TTC549 (cell line): ENCODE measurements around the gene ENTPD6.
"Not testable (repeated sequence)": the region's sequence is repeated elsewhere in the genome, so short reads cannot be mapped to it uniquely, and the experiment has no call there.

ENCODE experiments used
- FAIRE-seq: peaks from 2 replicates; lab custom pipeline; 2012; peaks lifted over from hg19 to GRCh38; lab: Jason Lieb, UNC

Gene ENTPD6

DNA sequence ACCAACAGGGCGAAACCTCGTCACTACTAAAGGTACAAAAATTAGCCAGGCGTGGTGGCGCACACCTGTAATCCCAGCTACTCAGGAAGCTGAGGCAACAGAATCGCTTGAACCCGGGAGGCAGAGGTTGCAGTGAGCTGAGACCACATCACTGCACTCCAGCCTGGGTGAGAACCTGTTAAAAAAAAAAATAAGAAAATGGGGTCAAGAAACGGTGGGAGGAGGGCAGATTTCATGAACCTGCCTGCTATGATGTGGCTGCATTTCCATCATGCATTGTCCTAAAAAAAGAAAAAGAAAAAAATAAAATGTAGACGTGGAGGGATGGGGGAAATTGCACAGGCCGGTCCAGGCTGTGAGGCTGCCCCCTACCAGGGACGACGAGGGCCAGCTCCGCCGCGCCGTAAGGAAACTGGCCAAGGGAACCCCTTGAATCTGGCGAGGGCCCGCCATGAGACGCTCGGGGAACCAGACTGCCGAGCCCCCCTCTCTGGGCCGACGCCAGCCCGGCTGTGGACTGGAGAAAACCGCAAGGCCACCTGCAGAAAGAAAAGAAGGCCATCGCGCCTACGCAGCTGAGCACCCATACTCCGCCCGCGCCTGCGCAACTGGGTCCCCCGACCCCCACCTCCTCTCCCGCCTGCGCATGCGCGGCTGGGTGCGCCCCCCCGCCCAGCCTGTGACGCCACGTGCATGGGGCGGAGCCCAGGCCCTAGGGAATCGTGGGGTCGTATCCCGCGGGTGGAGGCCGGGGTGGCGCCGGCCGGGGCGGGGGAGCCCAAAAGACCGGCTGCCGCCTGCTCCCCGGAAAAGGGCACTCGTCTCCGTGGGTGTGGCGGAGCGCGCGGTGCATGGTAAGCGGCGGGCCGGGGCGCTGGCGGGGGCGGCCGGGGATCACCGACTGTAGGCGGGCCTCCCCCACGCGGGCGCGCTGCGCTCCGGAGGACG is at the start of gene ENTPD6:
TSS of gene ENTPD6 (plus strand) at position 699 of the 948 bp plus-strand sequence. CDS start 10,825 bp downstream, outside the sequence.
- no peak for FAIRE-seq

DNA sequence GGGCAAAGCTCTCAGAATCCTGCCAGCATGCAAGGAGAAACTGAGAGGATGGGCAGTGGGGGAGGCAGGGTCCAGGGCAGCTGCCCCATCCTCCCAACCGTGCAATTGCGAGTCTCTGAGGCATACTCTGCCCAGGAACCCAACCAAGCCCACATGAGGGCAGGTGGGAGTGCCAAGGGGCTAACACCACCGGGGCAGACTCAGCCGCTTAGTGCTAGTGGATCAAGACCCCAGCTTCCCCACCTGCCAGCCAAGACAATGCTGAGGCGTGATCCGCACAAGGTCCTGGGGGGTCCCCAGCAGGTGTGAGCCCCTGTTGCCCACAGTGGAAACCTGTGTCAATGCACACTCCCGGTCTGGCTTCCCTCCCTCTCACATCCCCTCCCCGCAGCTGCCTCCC is 48.5 kb upstream of the ENTPD6 start:
- FAIRE-seq = no peak

DNA sequence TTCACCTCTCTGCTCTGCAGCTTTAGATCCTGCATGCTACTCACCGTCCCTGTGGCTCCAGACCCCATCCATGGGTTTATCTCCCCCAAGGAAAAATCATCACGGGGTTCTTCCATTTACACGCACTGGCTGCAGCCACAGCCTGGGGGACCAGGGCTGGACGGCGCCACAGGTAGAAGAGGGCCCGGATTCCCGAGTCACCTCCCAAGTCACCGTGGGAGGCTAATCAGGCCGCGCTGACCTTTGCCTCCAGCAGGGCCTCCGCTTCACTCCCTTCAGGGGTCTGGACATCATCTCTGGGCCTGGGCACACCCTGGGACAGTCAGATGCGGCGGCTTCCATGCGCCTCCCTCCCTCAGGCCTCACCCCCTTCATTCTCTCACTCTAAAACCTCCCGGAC is 47.8 kb upstream of the ENTPD6 start:
- no peak for FAIRE-seq

DNA sequence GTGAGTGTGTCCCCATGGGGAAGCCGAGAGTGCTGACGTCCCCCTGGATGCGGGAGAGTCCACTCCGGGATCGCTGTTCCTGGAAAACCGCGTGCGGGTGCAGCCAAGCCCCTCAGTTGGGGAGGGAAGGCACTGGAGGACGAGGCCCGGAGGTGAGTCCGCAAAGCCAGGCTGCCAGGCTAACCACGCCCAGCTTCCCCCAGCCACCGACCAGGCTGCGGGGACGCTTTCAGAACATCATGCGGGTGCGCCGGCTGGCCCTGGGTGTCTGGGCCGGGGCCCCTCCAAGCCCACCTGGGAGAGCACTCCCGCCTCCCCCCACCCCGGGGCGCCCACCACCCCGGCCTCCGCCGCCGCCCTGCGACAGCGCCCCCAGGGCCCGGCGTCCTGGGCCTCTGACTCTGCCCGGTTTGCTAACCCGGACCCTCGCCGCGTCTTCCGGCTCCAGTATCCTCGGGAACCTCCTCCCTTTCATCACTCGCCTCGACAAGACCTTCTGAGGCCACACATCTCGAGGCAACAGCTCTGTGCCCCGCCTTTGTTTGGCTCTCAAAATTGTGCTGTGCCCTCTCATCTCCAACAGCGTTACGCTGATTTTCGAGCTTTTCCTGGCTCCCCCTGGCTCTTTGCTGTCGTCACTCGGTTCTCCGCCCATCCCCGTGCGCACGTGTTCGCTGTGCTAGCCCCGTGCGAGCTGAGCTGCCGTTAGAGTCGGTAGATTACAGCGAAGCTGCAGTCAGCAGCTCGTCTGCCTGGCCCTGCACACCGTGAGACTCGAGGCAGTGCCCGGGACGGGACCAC is 47.1 kb upstream of the ENTPD6 start:
- FAIRE-seq = no peak

DNA sequence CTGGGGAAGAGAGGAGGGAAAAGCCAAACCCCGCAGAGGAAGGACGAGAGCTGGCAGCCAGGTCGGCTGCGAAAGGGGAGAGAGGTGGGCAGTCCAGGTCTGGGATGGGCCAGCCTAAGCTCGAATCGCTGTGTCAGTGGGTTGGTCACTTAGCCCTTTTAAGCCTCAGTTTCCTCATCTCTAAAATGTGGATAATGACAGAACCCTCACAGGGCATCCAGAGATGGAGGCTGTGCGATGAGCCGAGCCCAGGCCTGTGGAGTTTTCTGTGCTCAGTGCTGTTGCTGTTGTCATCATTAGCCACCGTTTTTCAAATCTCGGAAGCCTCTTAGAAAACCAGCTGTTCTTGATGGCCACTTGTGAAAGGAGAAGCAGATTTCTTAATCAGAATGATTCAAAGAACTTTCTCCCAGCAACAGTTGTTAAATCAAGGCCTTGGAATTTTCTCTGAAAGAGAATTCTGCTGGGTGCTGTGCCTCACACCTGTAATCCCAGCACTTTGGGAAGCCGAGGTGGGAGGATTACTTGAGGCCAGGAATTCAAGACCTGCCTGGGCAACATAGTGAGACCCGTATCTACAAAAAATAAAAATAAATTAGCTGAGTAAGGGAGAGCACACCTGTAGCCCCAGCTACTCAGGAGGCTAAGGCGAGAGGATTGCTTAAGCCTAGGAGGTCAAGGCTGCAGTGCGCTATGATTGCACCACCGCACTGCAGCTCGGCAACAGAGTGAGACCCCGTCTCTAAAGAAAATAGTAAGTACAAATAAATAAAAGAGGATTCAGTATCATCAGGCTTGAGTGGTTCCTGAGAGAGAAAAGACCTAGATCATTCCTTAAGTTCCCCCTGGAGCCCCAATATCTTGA is 46.3 kb upstream of the ENTPD6 start:
- no peak for FAIRE-seq

DNA sequence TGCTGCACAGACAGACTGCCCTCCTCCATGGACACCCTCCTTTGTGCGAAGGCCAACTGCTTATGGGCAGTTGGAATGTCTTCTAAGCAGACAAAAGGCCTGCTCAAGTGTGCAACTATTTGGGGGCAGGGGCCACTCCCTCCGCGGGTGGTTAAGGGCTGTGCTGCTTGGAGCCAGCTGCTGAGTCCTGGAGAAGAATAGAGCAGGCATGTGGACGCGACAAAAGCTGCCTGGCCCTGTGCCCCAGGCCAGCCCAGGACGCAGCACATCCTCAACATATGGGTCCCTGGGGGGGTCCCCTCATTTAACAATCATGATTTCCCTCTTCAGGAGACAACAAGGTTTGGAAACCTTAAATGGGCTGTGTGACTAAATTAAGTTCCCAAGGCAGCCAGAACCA is 45.5 kb upstream of the ENTPD6 start:
- no peak for FAIRE-seq

DNA sequence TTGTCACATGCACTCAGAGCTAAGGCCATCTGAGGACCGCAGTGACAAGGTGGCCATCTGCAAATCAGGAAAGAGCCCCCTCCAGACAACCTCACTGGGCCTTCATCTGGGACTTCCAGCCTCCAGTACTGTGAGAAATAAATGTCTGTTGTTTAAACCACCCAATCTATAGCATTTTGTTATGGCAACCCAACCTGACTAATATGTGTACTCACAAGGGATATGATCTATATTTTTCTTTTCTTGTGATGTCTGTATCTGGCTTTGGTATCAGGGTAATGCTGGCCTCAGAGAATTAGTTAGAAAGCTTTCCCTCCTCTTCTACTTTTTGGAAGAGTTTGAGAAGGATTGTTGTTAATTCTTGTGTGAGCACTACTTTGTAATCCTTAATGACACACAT is 37.5 kb upstream of the ENTPD6 start:
- FAIRE-seq = no peak

DNA sequence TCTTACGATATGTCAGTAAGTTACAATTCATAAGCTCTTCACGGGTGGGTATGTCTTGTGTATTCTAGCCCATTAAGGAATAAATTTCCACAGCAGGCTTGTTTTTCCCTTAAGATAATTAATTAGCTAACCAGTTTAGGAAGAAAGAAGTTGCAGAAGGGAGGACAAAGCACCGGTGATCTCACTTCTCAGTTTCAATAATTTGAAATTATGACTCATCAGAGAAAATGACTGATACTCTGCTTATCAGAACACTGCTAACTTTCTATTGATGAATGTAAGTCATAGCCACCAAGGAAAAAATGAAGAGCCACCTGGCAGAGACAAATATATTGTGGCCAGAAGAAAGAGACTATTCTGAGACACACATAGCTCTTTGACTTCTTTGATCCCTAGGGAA is 35.0 kb upstream of the ENTPD6 start:
- no peak for FAIRE-seq

DNA sequence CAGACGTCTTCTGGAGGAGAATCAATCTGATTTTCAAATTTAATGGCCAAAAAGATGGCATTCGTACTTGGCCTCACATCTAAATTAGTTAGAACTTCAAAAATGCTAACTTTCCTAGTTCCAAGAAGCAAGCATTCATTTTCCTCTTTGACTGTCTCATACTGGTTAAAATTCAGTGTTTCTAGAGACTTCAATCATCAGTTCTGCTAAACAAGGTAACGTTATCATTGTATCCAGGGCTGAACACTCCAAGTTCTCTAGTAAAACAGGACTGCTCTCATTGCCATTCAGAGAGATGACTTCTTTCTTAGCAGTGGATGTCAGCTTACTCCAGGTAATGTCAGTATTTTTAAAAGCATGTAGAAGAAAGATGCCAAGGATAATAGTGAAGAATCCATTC is 34.6 kb upstream of the ENTPD6 start:
- FAIRE-seq = no peak

DNA sequence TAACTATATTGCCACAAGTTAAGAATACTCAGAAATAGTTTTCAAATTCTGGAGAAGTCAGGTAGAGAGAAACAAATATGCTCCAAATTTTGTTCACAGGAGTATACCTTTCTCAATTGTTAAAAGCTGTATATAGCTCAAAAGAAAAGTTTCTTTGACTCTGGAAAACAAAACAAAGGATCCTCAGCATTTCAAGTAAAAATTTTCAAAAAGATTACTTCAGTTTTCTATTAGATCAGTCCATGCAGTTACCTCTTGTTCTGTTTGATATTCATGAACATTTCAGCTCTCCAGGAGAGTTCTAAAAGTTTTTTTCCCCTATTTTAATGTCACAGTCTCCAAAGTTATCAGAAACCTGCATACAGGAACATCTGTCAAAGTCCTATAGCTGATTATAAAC is 30.4 kb upstream of the ENTPD6 start:
- FAIRE-seq = no peak

DNA sequence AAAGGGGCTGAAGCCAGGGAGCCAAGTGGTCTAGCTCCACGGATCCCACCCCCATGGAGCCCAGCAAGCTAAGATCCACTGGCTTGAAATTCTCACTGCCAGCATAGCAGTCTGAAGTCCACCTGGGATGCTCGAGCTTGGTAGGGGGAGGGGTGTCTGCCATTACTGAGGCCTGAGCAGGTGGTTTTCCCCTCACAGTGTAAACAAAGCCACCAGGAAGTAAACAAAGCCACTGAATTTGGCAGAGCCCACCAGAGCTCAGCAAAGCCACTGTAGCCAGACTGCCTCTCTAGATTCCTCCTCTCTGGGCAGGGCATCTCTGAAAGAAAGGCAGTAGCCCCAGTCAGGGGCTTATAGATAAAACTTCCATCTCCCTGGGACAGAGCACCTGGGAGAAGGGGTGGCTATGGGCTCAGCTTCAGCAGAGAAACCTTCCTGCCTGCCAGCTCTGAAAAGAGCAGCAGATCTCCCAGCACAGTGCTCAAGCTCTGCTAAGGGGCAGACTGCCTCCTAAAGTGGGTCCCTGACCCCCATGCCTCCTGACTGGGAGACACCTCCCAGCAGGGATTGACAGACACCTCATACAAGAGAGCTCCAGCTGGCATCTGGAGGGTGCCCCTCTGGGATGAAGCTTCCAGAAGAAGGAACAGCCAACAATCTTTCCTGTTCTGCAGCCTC is 29.3 kb upstream of the ENTPD6 start:
- not testable (repeated sequence) for FAIRE-seq

DNA sequence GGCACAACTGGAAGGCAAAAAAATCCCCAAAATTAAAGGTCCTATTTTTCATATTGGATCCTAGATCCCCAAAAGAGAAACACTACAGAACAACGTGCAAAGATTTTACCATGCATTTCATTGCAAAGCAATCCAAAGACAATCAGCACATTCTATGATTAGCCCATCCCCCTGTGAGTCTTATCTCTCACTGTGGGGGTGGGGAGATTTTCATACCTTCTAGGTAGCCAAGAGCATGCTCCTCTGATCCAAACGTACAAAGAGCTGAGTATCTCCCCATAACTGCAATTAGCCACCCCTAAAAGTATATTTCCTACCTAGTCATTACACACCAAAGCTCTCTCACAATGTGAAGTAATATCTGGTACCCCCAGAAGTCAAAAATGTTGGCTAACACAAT is 22.2 kb upstream of the ENTPD6 start:
- no peak for FAIRE-seq

DNA sequence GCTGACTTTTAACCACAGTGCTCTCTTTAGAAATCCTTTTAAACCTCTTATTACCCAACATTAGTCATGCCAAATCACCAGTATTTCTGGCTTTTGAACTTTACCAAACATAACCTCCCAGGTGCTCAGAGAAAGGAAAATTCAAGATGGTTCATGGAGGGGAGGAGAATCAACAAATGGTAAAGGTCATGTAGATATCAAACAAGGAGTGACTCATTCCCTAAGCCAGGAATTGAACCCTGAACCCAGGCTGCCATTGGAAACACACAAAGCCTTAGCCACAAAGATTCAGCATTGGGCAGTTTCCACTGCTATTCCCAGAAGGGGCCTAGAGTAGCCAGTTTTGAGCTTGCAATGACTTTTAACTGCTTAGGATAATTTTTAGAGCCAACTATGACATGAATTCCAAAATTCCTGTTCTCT is 21.6 kb upstream of the ENTPD6 start:
- no peak for FAIRE-seq

DNA sequence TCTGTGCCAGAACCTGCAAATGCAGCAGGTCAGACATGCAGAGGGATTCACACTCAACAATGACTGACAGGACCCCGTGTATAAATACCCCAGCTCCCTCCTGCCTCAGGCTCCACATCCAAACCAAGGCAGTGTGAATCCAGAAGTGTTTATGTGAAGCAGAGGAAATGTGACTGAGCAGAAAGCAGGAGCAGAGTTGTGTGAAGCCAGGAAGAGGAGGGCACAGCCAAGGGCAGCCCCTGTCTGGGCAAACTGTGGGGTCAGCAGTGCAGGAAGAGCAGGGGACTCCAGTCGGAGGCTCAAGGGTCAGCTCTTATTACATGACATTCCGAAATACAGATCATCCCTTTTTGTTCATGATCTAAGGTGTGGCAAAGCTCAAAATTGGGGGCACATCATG is 19.3 kb upstream of the ENTPD6 start:
- FAIRE-seq = no peak

DNA sequence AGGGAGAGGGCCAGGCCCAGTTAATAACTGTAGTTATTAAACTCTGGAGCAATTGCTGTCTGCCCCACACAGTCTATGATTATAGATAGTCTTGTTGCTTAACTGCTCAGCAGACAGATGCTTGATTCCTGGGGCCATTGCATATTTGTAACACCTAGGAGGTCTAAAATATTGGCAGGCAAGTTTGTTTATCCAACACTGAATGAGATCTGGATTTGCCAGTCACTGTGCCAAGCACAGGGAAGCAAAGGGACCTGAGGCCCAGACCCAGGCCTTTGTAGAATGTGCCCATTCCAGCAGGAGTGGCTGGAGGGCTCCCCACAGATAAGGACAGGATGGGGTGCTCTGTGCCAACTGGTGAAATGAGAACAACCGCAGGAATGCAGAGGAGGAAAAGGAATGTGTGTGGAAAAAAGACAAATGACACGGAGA is 17.6 kb upstream of the ENTPD6 start:
- no peak for FAIRE-seq

DNA sequence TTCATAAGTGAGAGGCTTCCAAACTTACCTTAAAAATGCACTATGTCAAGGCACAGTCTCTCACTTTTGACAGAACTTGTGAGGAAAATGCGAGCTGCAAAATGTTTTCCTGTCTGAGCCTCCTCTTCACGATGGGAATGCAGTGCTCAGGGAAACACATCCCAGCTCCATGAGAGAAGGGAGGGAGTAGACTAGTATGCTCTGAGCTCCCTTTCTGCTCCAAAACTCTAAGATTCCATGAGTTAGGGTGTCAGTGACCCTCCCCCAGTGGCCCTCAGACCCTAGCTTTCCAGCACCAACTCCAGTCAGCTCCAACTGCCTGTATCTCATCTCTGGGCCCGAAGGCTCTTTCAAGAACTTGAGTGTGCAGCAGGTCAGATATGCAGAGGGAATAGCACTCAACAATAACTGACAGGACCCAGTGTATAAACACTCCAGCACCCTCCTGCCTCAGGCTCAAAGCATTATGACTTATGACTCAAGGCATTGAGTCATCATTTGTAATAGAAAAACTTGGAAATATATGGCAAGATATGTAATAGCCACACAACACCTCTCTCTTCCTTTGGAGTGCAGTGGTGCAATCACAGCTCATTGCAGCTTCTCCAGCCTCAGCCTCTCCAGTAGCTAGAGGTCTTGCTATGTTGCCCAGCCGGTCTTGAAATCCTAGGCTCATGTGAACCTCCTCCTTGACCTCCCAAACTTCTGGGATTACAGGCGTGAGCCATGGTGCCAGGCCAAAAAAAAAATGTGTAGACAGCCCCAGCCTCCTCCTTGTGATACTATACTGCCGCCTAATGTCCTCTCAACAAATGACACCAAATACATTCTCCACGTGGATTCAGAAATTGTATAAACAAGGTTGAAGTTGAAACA is 16.7 kb upstream of the ENTPD6 start:
- FAIRE-seq = peak; percentile 41

DNA sequence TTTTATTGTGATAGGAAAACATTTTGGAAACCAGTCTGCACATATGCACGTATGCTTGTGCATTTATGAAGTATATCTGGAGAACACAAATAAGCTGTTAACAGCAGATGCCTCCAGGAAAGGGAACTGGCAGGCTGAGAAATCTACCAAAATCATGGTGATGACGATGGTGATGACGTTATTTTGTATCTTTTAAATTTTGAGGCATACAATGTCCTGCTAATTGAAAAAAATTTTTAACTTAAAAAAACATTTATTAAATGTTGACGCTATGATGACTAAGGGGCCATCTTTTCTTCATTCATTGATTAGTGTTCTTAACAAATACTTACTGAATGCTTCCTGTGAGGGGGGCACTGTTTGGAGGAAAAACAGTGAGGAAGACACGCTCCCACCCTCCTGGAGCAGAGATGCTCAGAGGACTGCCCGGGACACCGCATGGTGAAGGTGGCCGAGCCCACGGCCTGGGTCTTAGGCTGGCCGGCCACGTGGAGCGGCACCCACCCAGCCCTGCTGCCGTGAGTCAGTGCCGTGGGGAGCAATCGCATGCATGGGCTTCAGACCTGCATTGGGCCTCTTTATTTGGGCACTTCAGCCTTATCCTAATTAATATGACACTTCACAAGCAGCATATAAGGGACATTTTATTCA is 15.9 kb upstream of the ENTPD6 start:
- no peak for FAIRE-seq

DNA sequence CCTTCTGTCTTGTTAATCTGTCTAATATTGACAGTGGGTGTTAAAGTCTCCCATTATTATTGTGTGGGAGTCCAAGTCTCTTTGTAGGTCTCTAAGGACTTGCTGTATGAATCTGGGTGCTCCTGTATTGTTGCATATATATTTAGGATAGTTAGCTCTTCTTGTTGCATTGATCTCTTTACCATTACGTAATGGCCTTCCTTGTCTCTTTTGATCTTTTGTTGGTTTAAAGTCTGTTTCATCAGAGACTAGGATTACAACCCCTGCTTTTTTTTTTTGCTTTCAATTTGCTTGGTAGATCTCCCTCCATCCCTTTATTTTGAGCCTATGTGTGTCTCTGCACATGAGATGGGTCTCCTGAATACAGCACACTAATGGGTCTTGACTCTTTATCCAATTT is 11.1 kb upstream of the ENTPD6 start:
- FAIRE-seq = not testable (repeated sequence)

DNA sequence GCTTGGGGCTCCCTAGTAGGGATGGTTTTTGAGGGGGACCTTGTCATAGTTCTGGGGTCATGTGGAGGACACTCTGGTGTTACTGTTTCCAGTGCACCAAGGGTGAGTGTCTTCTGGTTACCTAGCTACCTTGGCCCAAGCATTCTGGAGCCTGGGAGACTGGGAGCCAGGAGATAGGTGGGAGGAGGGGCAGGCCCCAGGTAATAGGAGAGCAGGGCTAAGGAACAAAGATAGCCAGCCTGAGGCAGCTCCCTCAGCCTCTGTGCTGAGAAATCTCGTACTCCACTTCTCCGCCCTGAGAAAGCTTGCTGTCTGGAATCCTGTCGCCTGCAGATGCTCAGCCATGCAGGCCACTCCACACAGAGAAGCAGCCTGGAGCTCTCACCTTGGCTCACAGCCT is 8.3 kb upstream of the ENTPD6 start:
- no peak for FAIRE-seq

DNA sequence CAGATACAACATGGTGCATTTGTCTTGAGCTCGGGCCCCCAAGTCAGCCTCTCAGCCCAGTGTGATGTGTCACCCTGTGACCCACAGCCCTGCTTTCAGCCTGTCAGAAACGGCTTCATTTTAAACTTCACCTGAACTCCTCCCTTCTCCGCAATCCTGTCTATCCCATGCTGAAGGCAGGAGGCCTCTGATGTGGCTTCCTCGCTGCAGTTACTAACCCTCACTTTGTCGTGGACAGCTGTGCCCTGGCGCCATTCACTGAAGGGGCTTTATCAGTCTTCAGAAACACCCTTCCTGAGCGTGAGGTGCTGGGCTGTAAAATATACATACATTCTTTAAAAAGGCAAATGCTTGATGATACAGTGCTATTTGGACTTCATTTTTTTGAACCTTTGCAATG is 7.9 kb upstream of the ENTPD6 start:
- no peak for FAIRE-seq
